K562 (cell line): ENCODE results near the gene PABPC1L. TPM values are rescaled to one million over a fixed set of nuclear protein-coding genes. Genes with fewer than 3 reads are reported as not detected.

Source experiments
- ATF4 ChIP-seq: fragments of 450-650 bp; formaldehyde crosslinking; IDR thresholded peaks from 2 replicates; pipeline ENCODE4 v1.4.0; 2022; ENCODE audit warnings: mild to moderate bottlenecking, moderate library complexity
- CLOCK ChIP-seq: fragments of 250-450 bp; sonication (Bioruptor Pico); IDR thresholded peaks from 2 replicates; pipeline ENCODE4 v1.4.0; 2020; ENCODE audit warnings: mild to moderate bottlenecking, moderate library complexity, borderline replicate concordance
- CTBP1 ChIP-seq: fragments of 450-650 bp; IDR thresholded peaks from 2 replicates; pipeline ENCODE4 v1.6.1; 2016; ENCODE audit warnings: borderline replicate concordance
- FIP1L1 ChIP-seq: fragments of 200-400 bp; formaldehyde crosslinking; IDR thresholded peaks from 2 replicates; pipeline ENCODE4 v1.6.1; 2018; ENCODE audit warnings: mild to moderate bottlenecking, low read depth, low read length; ENCODE audit not compliant: poor library complexity, severe bottlenecking
- GABPA ChIP-seq: fragments of 200-800 bp; sonication (Bioruptor generic); conservative IDR thresholded peaks from 2 replicates; pipeline ENCODE4 v1.6.1; 2016; ENCODE audit warnings: low read depth, missing genetic modification characterization, missing compliant biosample characterization
- HNRNPLL ChIP-seq: fragments of 200-400 bp; formaldehyde crosslinking; IDR thresholded peaks from 2 replicates; pipeline ENCODE4 v1.6.1; 2017; ENCODE audit warnings: low read length, low read depth, mild to moderate bottlenecking; ENCODE audit not compliant: poor library complexity, severe bottlenecking
- KLF6 ChIP-seq: fragments of 250-450 bp; sonication (Bioruptor Pico); IDR thresholded peaks from 2 replicates; pipeline ENCODE4 v1.4.0; 2020; ENCODE audit warnings: mild to moderate bottlenecking, moderate library complexity, borderline replicate concordance
- MBD2 ChIP-seq: sonication (generic); IDR thresholded peaks from 2 replicates; pipeline ENCODE4 v1.6.1; 2016; ENCODE audit warnings: low read depth, borderline replicate concordance
- NRF1 ChIP-seq, 2 experiments: fragments of 450-650 bp; IDR thresholded peaks in 1 of 2; conservative IDR thresholded peaks in 1 of 2; 2 replicates each; pipeline ENCODE4 v1.6.1; 2014; ENCODE audit warnings: mild to moderate bottlenecking in 2 of 2
- PHB ChIP-seq: fragments of 250-450 bp; sonication (Bioruptor Pico); IDR thresholded peaks from 2 replicates; pipeline ENCODE4 v1.5.0; 2021
- POLR2A ChIP-seq: fragments of 450-650 bp; conservative IDR thresholded peaks from 2 replicates; pipeline ENCODE4 v1.6.1; 2016
- SMAD4 ChIP-seq: fragments of 250-450 bp; sonication (Bioruptor Pico); conservative IDR thresholded peaks from 2 replicates; pipeline ENCODE4 v1.8.0; 2021; ENCODE audit warnings: inconsistent platforms, mild to moderate bottlenecking, moderate library complexity
- TCF15 ChIP-seq: fragments of 250-450 bp; sonication (Bioruptor Pico); IDR thresholded peaks from 2 replicates; pipeline ENCODE4 v1.8.0; 2022; ENCODE audit warnings: moderate library complexity, mild to moderate bottlenecking, inconsistent platforms
- UBTF ChIP-seq, 2 experiments: IDR thresholded peaks; 2 replicates each; pipeline ENCODE4 v1.6.1; 2012; ENCODE audit warnings: improper control_type of control experiment in 2 of 2, low read depth in 2 of 2, low read length in 2 of 2, borderline replicate concordance in 1 of 2
- ZNF174 ChIP-seq: fragments of 250-450 bp; sonication (Bioruptor Pico); IDR thresholded peaks from 2 replicates; pipeline ENCODE4 v1.4.0; 2020; ENCODE audit warnings: mild to moderate bottlenecking
- ZNF280B ChIP-seq: fragments of 250-450 bp; sonication (Bioruptor Pico); IDR thresholded peaks from 2 replicates; pipeline ENCODE4 v1.5.1; 2021; ENCODE audit warnings: mild to moderate bottlenecking
- ZNF311 ChIP-seq: fragments of 250-450 bp; sonication (Bioruptor Pico); IDR thresholded peaks from 2 replicates; pipeline ENCODE4 v1.4.0; 2020; ENCODE audit warnings: mild to moderate bottlenecking, moderate library complexity
- polyA plus RNA-seq, 8 experiments: library from polyadenylated mRNA; depleted of rRNA in 4 of 8; stranded (reverse) in 5 of 8; unstranded in 3 of 8; fragments of >200 nt; fragmentation: Nextera tagmentation in 2 of 8; fragmentation: Illumina TruSeq in 1 of 8; extraction: Ambion mirVana in 2 of 8; extraction: Trizol in 1 of 8; gene quantifications; 2 replicates each; pipeline versions ENCODE4 v1.2.1 to v1.2.3, GENCODE V29; 2011 to 2014; ENCODE audit warnings: inconsistent platforms in 1 of 8, missing spikeins in 1 of 8
- total RNA-seq, 7 experiments: library from RNA; depleted of rRNA in 6 of 7; stranded (reverse); fragments of >200 nt in 6 of 7; fragmentation: Illumina TruSeq in 2 of 7; extraction: Trizol in 2 of 7; gene quantifications; 2 replicates each; pipeline versions ENCODE4 v1.2.1 to v1.2.3, GENCODE V29; 2011 to 2021; ENCODE audit warnings: low replicate concordance in 1 of 7

PABPC1L gene
- total and polyA plus RNA-seq, 9 of the 15 experiments (the other 6 are each of a cell fraction or from before 2014, with no cell fraction given): 6.0 to 90.3 (median 15.8) TPM

- TF ChIP-seq NRF1 (conservative IDR thresholded peaks at IDR 0.05 in 1 of 2, IDR thresholded peaks at IDR 0.05 in 1 of 2): peak; percentile 62 to 66
- TF ChIP-seq ZNF174: no peak
- peak; percentile 94 for TF ChIP-seq HNRNPLL
- TF ChIP-seq FIP1L1: peak; percentile 78
- TF ChIP-seq POLR2A: peak; percentile 93
- TF ChIP-seq CTBP1: peak; percentile 47
- no peak for TF ChIP-seq TCF15 (CRISPR knock-in tag)
- peak; percentile 44; the same call in 1 of the 2 replicates for TF ChIP-seq MBD2
- TF ChIP-seq ATF4 (CRISPR knock-in tag): no peak
- peak; percentile 96 for TF ChIP-seq GABPA (tag)
- TF ChIP-seq KLF6 (CRISPR knock-in tag): peak; percentile 29; the same call in 1 of the 2 replicates
- peak; percentile 74; the same call in 1 of the 2 replicates for TF ChIP-seq SMAD4
- TF ChIP-seq ZNF280B (CRISPR knock-in tag): no peak
- no peak for TF ChIP-seq PHB
- no peak for TF ChIP-seq ZNF311 (CRISPR knock-in tag)
- 0 out of 2 replicates have a peak, but pooled peaks have one; percentile 23 for TF ChIP-seq CLOCK (CRISPR knock-in tag)
- TF ChIP-seq UBTF (IDR thresholded peaks at IDR 0.05; ENCODE audit: borderline replicate concordance in 1 of 2, low read depth in 2 of 2, low read length in 2 of 2): peak; percentile 77 to 91; a peak in 3 of 4 replicates
Observed at GRCh38 chr20:44885392-44886265, 24.2 kb upstream of the PABPC1L start, which contains the start of gene YWHAB (continued).
